ENCODE data around the gene APEX1.

- TF ChIP-seq CTCF (IDR thresholded peaks at IDR 0.05; ENCODE audit: low read depth, low read length, poor library complexity, severe bottlenecking), result no peak
- no peak for TF ChIP-seq EZH2phosphoT487 (IDR thresholded peaks at IDR 0.05; ENCODE audit: borderline replicate concordance, low read length)
Measured at GRCh38 chr14:20427231-20428009, 27.6 kb upstream of the APEX1 start.
